ENCODE data around the gene ADGRF4.

DNA sequence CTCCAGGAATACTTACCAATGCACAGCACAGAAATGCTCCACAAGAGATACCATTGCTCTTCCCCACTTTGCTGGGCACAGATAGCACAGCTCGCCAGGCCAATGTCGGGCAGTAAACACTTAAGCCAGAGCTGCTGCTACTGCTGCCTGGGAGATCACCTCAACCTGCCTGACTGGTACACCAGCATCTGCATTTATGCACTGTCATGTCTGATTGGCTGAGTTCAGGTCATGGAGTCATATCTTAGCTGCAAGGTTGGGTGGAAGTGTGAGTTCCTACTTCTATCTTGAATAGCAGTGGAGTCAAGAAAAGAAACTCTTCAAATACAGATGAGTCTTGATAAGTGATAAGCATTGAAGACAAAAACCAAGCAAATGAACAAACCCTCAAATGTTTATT, 10.9 kb upstream of the ADGRF4 start:
- no peak for TF ChIP-seq POLR2A (IDR thresholded peaks at IDR 0.05)
- TF ChIP-seq, protein P1, sequence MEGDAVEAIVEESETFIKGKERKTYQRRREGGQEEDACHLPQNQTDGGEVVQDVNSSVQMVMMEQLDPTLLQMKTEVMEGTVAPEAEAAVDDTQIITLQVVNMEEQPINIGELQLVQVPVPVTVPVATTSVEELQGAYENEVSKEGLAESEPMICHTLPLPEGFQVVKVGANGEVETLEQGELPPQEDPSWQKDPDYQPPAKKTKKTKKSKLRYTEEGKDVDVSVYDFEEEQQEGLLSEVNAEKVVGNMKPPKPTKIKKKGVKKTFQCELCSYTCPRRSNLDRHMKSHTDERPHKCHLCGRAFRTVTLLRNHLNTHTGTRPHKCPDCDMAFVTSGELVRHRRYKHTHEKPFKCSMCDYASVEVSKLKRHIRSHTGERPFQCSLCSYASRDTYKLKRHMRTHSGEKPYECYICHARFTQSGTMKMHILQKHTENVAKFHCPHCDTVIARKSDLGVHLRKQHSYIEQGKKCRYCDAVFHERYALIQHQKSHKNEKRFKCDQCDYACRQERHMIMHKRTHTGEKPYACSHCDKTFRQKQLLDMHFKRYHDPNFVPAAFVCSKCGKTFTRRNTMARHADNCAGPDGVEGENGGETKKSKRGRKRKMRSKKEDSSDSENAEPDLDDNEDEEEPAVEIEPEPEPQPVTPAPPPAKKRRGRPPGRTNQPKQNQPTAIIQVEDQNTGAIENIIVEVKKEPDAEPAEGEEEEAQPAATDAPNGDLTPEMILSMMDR (IDR thresholded peaks at IDR 0.05), result no peak
